Left renal pelvis (tissue), 4 donors: ENCODE data around the gene FLACC1. TPM values are rescaled to one million over a fixed set of nuclear protein-coding genes. Genes with fewer than 3 reads are reported as not detected.

Source experiments
- DNase-seq, 4 donors: peaks; one replicate each; pipeline ENCODE4 v3.0.0-alpha.2; 2013; ENCODE audit warnings: low read depth in 4 of 4, low spot score in 3 of 4
- polyA plus RNA-seq, 4 donors: library from polyadenylated mRNA; unstranded; fragments of 120-200 nt; gene quantifications; one replicate each; pipeline ENCODE4 v1.2.1, GENCODE V29; 2013; ENCODE audit not compliant: insufficient read length in 4 of 4

The FLACC1 gene
- polyA plus RNA-seq, 4 donors = 1.8 to 3.1 (median 2.1) TPM

DNA sequence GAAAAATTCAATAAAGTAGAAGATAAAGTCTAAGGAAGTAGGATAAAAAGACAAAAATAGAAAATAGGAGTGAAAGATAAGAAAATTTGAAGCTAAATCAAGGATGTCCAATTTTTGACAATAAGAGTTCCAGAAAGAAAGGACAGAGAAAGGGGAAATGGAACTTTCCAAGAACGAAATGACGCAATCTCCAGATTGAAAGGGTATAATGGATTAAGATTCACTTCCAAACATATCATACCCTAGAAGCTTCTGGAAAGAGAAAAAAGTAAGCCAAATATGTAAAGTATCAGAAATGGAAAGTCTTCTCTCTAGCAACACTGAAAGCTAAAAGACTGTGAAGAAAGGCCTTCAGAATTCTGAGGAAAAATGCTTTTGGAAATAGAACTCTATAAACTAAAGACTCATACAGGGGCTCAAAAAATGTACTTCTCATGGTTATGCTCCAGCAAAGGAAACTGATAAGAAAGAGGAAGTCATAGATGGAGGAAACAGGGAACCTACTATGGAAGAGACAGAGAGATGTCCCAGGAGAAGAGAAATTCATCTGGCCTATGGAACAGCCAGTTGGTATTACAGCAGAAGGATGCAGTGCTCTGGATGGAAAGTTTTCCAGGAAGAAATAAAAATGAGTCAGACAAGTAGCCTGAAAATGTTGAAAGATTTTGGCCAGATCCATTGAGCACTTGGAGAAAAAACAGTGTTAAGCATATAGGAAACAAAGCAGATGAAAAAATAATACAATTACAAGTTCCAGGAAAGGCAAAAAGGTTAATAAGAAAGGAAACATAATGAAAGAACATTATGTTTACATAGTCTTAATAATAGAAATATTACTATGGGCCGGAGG, 76.7 kb downstream of the FLACC1 start:
- DNase-seq = no peak

DNA sequence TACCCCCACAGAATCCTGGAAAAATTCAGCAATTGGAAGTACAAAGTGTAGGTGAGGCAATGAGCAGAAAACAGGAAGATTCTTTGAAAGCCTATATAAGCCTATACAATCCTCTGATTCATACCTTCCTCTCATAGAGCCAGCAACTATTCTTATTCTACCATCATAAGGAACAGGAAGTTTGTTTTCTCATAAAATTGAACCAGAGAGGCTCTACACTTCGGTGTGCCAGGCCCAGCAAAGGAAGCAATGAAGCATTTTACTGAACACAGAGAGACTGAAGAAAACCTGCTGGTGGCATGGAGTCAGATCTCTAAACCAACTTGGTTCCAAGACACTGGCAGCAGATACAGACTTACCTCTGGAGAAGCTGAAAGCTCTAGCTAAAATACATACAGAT, 78.1 kb downstream of the FLACC1 start:
- DNase-seq = no peak

DNA sequence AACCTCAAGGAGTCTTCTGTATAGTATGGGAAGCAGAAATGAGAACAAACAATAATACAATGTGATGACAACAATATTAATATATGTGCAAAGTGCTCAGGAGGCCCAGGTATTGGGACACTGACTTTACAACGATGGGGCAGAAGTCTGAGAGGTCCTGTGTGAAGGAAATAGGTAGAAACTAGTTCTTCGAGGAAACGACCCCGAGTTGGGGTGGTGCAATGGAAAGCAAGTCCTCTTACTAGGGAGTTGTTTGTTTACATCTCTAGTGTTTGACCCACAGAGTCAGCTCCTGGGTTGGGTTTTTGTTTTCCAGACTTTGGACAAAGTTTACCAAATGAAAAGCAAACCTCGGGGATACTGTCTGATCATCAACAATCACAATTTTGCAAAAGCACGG, 80.6 kb downstream of the FLACC1 start:
- DNase-seq = no peak

DNA sequence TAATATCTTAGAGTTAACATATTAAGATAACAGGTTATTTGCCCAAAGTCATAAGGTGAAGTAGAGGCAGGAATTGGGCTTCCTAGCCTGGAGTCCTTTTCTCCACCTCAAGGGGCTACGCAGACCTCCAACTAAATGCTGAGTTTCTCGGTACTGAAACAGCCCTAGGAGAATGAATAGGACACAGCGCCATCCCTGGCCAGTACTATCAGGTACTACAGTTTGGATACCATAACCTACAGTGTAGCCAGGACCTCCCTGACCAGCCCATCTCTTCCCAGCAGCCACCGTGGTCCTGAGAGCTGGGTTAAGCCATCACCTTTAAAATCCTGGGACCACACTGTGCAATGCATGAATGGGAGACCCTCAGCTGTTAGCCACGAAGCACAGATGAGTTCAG, 81.2 kb downstream of the FLACC1 start:
- DNase-seq = no peak

DNA sequence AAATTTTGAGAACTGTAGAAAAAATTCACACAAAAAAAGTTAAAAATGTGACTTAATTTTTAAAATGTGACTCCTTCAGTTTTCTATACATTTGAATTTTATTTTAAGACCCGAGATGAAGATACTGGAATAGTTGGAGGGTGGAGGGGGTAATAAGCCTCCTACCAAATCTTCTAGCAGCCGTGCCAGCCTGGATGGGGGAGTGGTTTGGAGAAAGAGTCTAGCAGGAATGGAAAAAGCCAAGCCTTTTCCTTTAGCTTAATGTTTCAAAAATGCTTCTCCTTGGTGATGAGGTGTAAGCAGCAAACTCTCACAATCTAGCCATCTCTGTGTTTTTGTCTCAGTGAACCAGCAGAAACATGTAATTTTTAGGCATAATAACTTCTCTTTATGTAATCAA, 82.1 kb downstream of the FLACC1 start:
- DNase-seq = no peak

DNA sequence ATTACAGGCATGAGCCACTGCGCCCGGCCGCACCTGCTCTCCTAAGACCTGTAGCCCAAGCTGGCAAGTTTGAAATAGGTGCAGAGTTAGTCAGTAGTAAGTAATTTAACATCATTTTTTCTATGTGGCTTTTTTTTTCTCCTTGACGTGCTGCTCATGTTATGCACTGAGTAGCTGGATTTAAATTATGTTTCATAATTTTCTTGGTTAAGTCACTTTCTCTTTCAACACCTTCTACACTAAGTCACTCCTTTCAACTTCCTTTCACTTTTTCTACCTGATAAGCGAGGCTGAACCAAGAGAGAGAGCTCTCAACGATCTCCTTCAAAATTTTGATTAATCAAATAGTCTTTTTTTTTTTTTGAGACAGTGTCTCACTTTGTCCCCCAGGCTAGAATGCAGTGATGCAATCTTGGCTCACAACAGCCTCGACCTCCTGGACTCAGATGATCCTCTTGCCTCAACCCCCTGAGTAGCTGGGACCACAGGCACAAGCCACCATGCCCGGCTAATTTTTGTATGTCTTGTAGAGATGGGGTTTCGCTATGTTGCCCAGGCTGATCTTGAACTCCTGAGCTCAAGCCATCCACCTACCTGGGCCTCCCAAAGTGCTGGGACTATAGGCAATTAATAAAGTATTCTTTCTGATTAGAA, 83.7 kb downstream of the FLACC1 start:
- no peak for DNase-seq

DNA sequence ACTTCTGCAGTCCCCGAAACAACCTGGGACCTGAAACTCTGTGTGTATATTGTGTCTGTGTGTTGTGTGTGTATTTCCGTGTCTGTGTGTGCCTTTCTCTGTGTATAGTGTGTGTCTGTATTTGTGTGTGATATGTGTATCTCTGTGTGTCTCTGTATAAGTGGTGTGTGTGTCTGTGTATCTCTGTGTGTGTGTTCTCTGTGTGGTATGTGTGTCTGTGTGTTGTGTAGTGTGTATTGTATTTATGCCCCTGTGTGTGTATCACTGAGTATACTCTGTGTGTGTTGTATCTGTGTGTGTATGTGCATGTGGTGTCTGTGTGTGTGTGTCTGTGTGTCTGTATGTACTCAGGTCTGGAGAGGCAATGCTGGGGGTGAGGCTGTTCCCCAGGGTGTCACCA, 85.2 kb downstream of the FLACC1 start:
- DNase-seq = no peak

DNA sequence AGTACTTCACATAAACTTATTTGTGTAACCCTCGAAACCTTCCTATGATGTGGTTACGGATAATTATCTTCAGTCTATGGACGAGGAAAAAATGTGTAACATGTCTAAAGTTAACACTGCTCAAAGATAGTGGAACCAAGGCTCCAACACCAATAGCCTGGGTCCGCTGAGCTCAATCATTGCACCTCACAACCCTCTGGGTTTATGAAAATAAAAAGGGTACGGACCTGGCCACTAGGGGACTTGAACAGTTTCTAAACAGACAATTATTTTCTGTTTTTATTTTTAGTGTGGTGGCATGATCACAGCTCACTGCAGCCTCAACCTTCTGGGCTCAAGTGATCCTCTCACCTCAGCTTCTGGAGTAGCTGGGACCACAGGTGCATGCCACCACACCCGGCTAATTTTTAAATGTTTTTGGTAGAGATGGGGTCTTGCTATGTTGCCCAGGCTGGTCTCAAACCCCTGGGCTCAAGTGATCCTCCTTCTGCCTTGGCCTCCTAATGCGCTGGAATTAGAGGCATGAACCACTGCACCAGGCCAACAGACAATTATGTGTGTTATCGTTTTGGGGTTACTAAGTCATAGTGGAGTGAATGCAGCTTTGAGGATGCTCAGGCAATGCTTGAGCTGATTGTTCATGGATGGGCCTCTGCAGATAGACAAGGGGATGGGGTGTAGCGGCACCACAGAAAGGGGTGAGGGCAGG, 86.7 kb downstream of the FLACC1 start:
- no peak for DNase-seq

DNA sequence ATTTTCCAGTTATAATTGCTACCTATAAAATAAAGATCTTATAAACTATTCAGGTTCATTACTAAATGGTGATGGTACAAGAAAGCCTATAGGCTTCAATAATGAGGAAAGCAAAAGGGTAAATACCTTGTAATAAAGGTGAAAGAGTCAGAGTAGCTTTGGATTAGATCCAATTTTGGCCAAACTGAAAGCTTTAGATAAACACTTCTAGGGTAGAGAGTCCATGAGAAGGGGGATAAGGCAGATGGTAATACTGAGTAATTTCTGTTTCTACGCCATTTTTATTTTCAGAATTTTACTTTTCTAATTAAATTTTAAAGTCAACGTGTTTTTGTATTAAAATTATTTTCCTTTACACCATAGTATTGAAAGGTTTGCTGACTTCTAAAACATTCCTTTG, 87.4 kb downstream of the FLACC1 start:
- DNase-seq = no peak

DNA sequence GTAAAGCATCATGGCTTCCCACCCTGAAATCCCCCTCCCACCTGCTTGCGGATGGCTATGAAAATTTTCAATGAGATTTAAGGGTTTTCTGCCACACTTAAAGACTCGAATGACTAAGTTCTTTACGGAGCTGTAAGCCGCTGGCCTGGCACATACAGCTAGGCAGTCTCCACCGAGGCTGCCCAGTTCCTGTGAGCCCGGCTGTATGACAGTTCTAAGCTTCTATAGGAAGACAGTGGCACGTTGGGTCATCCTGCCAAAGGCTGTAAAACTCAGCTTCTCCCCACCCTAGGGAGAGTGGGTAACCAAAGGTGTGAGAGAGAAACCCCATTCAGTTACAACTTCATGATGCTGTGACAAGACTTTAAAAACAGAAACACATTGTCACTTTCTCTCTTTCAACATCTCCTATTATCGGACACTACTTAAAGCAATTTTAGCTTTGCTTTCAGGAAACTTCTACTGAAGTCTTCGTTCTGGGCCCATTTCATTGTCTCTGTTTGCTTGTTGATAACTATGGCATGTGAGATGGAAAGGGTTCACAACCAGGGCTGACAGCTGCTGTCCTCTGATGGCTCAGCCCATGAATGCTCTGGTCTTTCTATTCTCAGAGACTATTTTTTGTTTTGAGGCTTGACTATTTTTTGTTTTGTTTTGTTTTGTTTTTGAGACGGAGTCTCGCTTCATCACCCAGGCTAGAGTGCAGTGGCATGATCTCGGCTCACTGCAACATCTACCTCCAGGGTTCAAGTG, 89.7 kb downstream of the FLACC1 start:
- no peak for DNase-seq

DNA sequence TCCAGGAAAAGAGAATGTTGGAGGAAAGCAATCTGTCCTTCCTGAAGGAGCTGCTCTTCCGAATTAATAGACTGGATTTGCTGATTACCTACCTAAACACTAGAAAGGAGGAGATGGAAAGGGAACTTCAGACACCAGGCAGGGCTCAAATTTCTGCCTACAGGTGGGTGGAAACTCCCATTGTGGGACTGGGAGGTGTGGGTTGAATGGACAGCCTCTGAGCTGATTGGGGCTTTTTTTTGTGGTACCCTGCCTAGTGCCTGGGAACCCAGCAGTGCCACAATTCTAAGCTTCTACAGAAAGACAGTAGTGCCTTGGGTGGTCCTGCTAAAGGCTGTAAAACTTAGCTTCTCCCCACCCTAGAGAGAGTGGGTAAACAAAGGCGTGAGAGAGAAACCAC, 90.5 kb downstream of the FLACC1 start:
- DNase-seq = no peak

DNA sequence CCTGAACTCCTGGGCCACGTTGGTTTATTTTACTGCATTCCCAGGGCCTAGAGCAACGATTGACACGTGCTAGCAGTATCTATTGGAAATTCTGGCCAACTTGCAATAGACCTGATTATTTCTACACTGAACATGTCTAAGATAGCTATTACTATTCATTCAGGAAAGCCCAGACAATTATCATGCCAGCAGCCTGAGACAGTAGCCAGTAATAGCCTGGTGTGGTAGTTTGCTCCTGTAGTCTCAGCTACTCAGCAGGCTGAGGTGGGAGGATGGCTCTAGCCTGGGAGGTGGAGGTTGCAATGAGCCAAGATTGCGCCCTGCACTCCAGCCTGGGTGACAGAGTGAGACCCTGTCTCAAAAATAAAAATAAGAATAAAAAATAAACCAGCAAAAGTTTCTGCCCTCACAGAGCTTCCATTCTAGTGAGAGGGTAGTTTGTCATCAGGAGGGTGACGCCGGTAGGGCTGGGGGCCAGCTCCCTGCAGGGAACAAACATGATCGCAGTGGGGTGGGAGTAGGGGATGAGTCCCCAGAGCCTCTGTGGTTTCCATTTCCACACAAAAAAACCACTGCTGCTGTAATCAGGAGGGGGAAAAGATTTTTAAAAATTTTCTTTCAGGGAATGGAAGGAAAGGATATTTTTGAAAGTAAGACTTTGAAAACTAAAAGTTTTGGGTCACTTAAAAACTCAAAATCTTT, 92.5 kb downstream of the FLACC1 start:
- no peak for DNase-seq

DNA sequence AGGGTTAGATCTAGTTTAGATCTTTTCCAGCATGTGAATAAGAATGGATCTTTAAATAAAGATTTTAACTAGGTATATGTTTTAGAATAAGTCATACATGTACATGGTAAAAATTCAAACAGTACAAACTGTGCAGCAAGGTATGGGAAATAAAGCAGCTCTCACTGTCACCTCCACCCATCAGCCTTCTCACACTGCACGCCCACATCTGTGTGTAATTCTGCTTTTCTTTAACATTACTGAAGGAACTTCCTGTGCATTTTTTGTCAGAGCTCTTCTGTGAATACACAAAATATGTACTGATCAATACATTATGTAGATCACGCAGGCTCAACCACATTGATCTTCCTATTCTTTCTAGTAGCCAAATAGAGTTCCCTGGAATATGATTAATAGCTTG, 93.4 kb downstream of the FLACC1 start:
- DNase-seq = no peak

DNA sequence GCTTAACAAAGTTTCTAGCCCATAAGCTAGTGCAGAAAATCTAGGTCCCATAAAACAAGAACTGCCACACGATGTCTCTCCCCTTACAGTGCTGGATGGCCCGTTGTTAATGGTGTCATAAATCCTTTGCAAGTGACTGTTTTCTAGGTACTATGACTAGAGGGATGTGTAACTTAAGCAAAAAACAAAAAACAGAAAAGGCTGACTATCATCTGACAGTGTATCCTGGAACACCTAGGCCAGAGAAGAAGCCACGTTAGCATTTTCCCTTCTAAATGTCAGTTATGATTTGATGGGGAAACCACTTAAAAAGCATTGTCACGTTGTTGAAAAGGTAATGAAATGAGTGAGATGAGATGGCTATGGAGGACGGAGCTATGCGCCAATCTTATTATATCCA, 94.4 kb downstream of the FLACC1 start:
- peak in 1 of 4 donors; percentile 16 for DNase-seq

DNA sequence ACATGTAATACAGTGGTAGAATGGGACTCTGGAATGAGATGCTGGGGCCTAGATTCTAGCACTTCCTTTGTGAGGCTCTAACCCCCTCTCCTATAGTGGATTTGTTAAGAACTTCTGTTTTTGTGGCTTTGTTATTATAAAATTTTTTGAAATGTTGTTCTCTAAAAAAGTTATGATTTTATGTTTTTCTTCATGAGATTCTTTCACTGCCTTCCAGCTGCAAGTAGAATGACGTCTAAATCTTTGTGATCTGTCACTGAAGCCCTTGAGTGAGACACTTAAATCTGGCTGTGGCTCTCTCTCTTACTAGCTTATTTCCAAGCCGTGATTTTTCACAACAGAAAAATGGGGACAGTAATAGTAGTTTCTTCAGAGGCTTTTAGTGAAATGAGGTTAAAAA, 95.2 kb downstream of the FLACC1 start:
- DNase-seq = no peak

DNA sequence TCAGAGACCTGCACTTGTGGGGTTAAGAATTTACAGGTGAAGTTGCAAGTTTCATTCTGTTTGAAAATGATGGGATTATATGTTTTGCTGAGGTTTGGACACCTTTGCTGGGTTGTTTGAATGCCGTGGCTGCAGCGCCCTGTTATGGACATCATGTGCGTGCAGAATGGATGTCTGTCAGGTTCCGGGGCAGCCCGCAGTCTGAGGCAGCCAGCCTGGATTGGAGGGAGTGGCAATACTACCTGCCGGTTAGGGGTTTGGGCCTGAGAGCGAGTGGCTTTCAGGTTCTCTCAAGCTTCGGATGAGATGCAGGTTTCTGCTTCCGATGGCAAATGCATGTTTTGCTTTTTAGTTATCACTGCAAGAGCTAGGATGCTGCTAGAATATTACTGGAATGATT, 95.7 kb downstream of the FLACC1 start:
- DNase-seq = no peak

DNA sequence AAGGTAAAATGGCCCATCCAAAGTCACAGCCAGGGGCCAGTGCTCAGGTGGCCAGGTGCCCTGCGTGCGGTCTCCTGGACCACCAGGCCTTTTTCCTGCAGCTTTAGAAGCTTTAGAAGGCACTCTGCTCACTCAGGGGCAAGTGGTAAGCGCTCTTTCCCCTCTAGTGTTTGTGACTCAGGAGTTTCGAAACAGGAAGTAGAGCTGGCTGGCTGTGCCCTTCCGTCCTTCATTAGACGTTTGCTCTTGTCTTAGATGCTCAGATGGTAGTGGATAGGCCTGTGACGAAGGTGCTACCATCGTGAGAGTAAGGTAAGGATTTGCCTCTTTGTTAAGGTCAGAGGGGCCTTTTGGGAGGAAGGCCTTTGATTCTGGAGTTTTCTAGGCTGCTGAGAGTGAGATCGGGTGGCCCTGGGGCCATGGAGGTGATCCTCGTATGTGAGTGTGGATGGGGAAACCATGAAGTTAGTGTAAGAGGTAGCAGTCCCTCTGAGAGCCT, 96.8 kb downstream of the FLACC1 start, which contains the start of gene CASP8:
CASP8 (plus strand) TSS at position 235 of the 499 bp plus-strand sequence. CDS start 5,951 bp downstream, outside the sequence.
- no peak for DNase-seq

DNA sequence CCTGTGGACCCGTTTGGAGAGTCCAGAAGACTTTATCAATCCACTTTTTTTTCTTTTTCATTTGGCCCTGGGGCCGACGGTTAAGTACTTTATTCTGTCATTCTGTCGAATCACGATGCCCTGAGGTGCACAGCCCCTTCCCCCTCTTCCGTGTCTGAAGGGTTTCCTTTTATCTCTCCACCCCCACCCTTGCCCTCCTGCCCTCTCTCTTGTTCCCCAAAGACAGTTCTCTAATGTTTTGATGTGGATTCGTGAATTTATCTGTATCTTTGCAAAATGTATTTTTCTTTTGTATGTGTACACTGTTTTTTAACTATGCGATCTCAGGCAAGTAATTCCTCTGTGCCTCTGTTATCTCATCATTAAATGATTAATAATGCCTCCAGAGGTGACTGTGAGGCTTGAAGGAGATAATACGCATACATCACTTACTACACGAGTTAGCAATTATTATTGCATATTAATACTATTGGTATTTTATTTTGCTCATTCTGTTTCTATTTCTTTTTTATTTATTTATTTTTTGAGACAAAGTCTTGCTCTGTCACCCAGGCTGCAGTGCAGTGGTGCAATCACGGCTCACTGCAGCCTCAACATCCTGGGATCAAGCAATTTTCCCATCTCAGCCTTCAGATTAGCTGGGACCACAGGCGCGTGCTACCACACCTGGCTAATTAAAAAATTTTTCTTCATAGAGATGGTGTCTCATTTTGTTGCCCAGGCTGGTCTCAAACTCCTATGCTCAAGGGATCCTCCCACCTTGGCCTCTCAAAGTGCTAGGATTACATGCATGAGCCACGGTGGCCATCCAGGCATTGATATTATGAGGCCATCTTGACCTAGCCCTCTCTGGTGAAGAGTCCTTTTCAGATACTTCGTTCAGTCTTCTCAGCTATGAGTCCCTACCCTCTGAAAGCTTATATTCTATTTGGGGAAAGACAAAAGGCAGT, 98.2 kb downstream of the FLACC1 start:
- peak in 1 of 4 donors; percentile 16 for DNase-seq
